Stimulated activated CD4-positive, alpha-beta T cell treated with anti-CD3 and anti-CD28 coated beads, Interleukin-4, amount 100 ng/mL, for 1 hour (primary cell): ENCODE measurements around the gene PPTC7.
"Not testable (repeated sequence)": the region's sequence is repeated elsewhere in the genome, so short reads cannot be mapped to it uniquely, and the experiment has no call there.

Experiments used
- DNase-seq: peaks from one replicate; pipeline ENCODE4 v3.0.0-alpha.2; 2020

Gene PPTC7

DNA sequence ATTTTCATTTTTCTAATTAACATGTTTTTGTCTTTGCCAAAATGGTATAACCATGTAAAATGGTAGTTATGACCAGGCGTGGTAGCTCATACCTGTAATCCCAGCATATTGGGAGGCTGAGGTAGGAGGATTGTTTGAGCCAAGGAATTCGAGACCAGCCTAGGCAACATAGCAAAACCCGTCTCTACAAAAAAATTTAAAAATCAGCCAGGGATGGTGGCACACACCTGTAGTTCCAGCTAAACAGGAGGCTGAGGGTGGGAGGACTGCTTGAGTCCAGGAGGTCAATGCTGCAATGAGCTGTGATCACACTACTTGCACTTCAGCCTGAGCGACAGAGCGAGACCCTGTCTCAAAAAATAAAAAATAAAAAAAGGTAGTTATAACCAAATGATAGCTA, 23.1 kb downstream of the PPTC7 start:
- DNase-seq = no peak

DNA sequence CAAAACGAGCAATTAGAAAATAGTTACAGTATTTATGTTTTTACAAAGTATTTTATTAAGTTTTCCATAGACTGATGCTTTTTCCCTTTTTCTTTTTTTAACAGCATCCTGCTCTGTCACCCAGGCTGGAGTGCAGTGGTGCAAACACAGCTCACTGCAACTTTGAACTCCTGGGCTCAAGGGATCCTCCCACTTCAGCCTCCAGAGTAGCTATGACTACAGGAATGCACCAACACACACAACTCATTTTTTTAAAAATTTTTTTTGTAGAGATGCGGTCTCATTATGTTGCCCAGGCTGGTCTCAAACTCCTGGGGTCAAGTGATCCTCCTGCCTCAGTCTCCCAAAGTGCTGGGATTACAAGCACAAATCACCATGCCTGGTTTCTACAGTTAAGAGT, 24.2 kb downstream of the PPTC7 start:
- DNase-seq = not testable (repeated sequence)

DNA sequence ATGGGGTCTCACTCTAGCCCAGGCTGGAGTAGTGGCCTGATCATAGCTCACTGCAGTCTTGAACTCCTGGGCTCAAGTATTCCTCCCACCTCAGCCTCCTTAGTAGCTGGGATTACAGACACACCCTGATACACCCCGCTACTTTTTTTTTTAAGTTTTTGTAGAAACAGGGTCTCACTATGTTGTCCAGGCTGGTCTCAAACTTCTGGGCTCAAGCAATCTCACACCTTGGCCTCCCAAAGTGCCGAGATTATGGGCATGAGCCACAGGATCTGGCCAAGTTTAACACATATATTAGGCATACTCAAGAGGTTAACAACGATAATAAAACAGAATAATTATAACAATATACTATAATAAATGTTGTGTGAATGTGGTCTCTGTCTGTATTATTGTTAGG, 25.8 kb downstream of the PPTC7 start:
- no peak for DNase-seq

DNA sequence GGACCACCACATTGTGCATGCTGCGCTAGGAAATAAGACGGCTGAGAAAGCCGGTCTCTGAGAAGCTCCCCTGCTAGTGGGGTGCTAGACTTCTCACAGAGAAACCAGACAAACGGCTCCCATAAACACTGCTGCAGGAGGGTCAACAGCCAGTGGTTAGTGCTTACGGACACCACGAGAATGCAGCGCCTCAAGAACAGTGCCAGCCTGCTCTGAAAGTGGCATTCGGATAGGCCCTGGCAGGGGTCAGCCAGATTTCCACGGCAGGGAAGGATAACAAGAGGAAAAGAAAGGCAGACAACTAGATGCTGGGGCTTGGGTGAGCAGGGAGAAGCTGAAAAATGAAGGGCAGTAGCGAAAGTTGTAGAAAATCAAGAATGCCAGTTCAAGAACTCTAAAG, 26.4 kb downstream of the PPTC7 start:
- no peak for DNase-seq

DNA sequence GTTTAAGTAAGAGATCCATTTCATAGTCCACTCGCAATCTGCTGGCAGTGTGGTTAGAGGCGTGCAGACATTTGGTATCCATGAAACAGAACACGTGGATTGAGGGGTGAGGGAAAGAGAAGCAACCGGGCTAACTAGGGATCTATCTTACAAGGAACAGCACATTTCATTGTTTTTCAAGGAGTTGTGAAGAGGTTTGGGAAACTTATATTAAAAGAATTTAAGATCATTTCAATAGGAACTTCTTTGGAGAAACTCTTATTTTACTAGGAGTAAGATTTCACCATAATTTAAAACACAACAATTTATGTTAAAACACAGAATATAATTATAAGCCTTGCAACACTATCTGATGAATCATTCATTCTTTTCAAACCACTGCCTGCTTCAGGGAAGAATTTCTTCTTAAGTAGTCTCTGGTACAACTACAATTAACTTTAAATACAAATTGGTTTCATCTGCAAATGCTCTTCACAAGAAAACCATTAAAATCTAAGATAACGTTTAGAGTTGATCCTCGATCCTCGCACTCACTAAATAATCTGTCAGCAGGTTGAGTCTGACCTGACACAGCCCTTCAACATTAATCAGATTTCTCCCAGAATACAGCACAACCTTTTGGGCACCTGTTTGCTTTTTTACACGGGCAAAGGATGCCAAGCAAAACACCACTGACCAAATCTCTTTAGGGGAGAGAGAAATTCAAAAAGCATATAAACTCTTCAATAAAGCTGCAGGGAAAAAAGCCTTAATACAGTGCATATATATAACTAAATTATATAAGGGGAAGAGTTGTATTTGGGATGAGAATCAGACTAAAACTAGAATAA, 27.3 kb downstream of the PPTC7 start:
- no peak for DNase-seq

DNA sequence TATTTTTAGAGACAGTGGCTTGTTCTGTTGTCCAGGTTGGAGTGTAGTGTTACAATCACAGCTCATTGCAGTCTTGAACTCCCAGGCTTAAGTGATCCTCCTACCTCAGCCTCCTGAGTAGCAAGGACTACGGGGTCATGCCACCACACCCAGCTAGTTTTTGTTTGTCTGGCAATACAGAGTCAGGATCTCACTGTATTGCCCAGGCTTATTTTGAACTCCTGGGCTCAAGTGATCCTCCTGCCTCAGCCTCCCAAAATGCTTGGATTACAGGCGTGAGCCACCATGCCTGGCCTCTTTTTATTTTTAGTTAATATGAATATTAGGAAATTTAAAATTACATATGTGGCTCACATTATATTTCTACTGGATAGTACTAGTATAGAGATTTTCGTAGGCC, 28.9 kb downstream of the PPTC7 start:
- no peak for DNase-seq

DNA sequence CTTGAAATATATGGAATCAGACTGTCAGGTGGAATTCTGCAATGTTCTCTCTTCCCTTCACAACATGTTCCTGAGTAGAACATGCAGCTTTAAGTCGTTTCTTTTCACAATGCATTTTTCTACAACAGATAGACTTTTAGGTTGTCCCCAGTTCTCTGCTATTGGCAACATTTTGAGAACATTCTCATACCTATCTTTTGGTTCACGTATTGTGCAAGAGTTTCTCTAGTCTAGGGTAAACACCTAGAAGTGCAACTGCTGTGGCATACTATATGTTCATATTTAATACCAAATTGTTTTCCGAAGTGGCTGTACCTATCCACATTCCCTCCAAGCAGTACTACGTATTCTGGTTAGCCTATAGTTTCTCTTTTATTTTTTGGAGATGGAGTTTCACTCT, 32.1 kb downstream of the PPTC7 start:
- no peak for DNase-seq

DNA sequence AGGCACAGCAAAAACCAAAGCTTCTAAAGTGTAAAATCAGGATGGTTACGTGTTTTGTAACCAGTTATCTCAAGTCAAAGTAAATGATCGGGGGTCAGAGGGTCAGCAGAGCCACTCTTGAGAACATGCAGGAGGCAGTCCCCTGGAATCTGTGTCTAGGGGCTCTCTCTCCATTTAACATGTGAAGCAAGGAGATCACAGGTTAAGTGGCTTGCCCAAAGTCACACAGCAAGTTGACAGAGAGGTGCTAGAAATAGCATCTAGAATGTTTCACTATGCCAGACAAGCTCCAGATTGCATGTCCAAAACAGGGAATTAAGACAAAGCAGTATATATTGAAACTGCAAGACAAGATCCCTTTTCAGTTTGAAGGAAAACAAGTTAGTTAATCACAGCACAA, 33.4 kb downstream of the PPTC7 start:
- DNase-seq = no peak

DNA sequence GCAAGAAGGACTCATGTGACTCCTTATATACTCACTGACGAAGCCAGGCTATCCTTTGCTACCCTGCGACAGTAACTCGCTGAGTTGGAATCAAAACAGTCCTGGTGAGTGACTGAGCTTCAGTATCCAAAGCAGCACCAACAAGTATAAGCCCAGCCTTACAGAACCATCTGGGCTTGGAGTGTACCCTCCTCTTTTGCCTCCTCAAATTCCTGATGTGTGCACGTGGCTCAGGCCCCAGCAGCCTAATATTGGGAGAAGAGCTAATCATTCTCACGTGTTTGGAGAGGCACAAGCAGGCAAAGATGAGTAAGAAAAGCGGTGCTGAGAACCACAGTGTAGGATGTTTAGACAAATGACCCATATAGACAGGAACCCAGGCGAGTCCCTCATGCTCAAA, 34.4 kb downstream of the PPTC7 start:
- no peak for DNase-seq

DNA sequence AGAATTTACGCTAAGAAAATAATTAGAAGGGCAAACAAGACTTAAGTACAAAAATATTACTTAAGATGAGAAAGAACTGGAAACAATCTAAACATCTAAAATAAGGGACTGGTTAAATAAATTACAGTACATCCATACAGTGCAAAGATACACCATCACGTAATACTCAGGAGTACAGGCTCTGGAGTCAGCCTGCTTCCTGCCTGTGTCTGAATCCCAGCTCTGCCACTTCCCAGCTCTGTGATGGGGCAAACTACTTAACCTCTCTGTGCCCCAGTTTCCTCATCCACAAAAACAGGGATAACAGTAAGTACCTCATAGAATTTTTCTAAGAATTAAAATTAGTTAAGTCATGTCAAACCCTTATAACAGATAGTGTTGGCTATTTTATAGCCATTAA, 36.0 kb downstream of the PPTC7 start:
- no peak for DNase-seq

DNA sequence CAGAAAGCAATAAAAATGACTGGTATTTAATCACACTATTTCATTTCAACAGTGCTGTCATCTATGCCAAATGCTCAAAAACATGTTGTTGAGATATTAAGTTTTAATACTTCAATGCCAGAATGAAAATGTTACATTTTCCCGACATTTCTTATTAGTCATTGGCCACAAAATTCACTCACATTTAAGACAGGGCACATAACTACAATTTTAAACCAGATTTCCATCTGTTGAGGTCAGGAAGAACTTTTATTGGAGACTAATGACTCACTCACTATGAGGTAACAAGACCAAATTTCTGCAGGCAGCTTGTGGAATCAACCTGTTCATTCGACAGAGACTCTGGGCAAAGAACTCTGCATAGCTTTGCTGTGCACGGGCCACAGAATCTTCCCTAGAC, 36.8 kb downstream of the PPTC7 start:
- DNase-seq = no peak

DNA sequence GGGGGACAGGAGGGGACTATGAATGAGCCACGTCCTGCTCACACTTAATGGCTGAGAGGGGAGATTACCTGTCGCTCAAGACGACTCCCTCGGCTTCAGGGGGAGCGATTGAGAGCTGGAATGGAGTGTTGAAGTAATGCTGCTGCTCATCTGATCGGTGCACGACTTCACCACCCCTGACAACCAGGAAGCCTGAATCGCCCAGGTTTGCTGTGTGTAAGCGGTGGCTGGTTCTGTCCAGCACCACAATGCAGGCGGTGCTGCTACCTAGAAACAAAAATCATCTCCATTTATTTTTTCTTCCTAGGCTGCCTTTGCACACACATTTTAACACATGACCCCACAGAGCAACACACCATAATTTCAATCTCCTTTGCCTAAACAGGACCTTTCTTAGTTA, 37.3 kb downstream of the PPTC7 start:
- DNase-seq = no peak

DNA sequence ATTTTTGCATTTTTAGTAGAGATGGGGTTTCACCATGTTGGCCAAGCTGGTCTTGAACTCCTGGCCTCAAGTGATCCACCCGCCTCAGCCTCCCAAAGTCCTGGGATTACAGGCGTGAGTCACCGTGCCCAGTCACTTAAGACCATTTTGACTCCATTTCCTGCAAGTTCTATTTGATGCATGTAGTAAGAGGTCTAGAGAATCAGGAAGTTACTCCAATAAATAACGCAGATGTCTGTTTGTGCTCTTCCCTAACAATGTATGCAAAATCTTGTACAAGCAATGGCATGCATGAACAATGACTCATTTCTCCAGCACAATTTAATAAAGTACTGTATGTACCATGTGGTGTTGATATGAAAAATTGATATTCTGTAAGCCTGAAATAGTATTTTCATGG, 37.9 kb downstream of the PPTC7 start:
- not testable (repeated sequence) for DNase-seq

DNA sequence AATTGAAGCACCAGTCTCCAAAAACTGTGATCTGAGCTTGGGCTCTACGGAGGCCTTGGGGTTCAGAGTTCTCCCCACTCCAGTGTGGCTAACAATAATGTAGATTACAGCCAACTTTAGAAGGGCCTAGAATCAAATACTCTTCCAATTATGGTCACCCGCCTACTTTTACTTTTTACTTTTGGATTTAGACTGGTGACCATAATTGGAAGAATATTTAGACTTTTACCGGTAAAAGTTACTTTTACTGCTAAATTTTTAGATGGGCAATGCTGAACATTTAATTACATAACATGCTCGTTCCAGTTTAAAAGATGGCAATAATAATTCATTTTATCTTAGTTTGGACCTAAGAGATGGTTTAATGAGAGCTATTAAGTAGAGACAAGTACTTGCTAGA, 39.2 kb downstream of the PPTC7 start:
- DNase-seq = no peak

DNA sequence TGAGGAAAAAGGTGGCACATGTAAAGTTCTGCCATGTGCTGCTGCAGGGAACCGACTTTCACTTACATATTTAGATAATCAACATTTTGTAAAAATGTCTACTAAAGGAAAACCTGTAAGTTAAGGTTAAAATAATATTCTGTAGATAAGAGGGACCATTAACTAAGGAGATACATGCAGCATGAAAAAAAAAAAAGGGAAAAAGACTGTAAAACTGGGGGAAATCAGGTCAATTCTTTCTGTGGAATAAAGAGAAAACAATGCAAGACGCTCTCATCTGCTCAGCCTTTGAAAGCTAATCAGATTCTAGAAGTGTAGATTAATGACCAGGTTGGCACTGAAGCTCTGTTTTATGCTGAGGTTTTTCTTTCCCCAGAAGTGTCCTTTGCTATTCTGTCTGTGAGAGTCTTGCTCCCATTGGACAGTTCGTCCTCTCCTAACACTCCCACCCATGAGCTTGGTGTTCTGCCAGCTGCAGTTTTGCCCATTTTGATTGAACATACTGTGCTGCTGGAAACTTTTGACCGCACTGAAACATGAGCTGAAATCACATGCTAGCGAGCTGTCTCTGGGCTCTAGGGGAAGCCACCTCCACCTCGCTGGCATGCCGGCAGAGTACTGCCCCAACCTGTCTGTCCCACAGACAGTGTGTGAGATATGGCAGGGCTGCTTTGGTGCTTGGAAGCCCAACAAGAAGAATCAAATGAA, 39.7 kb downstream of the PPTC7 start:
- no peak for DNase-seq

DNA sequence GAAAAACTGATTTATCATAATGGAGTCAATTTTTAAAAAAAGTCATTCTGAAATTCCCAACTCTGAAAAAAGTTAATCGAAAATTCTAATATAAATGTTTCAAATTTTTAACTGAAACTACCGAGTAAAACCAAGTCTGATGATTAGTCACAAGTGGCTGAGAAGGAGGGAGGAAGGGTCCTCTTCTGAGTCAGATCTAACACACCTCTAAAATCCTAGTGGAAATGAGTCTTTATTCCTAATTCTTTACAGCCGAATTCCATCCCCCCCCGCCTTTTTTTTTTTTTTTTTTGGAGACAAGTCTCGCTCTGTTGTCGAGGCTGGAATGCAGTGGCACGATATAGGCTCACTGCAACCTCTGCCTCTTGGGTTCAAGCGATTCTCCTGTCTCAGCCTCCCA, 43.1 kb downstream of the PPTC7 start:
- DNase-seq = no peak

DNA sequence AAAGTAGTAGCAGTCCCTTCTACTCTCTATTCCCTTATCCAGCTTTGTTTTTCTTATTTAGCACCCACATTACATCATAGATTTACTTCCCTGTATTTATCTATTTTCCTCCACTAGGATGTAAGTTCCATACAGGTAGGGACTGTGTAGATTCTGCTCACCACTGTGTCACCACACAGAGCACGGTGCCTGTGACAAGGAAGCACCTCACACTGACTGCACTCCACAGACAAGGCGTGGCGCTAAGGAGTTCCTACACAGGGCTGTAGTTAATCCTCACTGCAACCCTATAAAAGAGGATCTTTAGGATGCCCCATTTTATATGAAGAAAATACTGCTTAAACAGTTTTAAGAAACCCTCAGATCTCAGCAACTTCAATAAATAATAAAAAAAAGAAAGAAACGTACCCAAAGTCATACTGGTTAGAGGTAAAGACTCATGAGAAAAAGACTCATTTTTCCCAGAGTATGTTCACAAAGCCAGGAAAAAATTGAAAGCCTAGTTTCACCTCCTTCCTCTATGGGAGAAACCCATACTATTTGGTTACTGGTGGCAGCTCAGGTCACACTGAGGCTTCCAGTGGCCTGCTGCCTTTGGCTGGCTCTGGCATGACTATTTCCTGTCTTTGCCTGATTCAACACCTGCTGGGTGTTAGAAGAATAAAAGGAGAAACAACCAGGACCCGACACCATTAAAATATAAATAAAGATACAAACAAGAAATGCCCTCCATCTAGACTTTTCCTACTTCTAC, 44.1 kb downstream of the PPTC7 start:
- no peak for DNase-seq

DNA sequence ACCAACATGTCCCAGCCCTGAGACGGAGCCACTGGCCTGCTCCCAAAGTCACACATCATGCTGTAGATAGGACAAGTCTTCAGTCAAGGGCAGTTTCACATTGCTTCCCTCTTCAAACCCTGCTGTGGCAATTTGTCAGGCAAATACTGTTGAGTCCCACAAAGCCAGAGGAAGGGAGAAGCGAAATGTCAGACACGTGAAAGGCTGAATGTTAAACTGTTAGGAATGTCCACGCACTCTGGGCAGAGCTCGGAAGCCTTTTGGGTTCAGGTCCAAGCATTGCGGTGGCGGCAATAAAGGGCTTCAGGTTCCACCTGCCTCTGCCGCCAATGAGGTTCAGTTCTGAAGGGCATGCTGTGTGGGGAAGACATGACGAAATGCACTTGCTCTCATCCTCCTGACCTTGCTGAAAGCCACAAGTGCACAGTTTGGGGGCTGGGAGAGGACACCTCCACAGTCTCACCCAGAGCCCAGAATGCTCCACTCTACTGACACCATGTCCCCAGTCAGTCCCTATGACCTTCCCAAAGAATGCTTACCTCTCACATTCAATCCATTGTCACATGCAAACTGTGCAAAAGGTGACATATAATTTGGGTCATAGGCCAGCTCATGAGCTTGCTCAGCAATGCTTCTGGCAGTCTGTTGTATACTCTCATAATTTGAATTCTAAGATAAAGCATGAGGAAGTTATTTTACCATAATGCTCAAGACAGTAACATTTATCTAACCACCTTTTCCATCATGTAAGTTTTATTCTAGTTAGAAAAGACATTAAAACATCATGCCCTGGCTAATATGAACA, 45.3 kb downstream of the PPTC7 start:
- no peak for DNase-seq

DNA sequence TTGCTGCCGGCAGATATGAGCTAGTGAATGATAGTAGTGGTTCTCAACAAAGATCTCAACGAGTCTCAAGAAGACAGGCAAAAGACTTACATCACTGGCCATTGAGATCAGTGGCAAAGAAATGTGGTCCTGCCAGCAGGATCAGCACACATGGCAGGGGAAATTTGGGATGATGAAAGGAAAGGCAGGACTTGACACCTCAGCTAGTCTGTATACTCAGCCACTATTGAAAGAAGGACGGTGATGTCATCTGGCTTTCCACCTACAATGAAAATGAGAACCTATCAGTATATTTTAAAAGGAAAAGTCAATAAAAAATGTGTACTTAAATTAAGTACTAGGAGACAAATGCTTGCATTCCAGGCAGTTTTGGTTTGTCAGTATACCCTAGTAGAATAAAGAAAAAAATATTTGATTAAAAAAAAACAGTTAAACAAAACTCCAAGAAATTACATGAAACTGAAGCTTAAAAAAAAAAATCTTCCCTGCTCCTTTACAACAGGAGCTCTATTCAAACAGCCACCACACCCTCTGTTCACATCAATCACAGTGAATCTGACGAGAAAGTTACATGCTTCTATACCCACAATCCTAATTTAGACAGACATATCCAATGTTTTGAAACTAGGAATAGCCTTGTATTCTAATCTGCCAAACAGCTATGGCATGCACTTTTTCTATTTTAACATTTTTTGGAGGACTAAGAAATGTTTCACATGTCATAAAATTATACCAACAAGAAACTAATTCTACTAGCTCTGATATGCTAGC, 46.1 kb downstream of the PPTC7 start:
- no peak for DNase-seq

DNA sequence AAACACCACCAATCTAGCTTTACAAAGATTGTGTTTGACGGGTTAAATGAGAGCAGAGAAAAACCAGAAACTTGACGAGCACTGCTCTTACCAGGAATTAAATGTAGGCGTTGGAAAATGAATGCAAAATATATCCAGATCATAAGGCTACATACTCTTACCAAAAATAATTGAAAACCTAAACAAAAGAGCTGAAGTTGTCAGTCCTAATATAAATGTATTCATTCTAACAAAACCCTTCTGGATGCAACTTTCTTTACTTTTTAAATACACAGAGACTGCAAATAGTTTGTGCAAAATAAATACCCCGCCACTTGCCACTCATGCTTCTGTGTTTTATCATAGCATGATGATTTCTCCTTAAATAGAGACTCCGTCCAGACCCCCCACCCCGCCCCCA, 48.3 kb downstream of the PPTC7 start:
- DNase-seq = no peak

DNA sequence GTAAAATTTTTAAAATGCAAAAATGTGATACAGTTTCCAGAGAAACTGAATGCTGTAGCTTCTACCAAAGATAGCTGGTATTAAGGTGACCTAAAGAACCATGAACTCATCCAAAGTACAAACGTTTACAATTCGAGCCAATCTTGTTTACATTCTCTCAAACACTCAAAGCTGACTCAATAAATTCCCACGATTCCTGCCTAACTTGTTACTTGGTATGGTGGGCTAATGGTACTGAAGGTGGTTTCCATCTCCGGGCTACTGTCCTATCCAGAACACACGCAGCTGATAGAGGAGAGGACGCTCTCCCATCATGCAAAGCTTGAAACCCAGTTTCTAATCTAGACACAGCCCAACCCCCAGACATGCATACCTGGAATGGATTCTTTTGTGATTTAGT, 49.5 kb downstream of the PPTC7 start:
- no peak for DNase-seq

DNA sequence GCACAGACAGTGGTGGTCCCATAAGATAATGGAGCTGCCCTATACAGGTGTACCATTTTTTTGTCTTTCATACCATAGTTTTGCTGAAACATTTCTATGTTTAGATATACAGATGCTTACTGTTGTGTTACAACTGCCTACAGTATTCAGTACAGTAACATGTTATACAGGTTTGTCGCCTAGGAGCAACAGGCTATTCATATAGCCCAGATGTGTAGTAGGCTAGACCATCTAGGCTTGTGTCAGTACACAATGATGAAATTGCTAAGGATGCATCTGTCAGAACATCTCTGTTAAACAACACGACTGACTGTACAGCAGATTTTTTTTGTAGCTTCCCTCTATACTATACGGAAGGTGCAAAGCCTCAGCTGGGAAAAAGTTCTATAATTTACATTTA, 50.5 kb downstream of the PPTC7 start:
- DNase-seq = no peak
